Endodermal cell (in vitro differentiated cells): ENCODE measurements around the gene CHD2. TPM values are rescaled to one million over a fixed set of nuclear protein-coding genes. Genes with fewer than 3 reads are reported as not detected.

Experiments
- DNase-seq: peaks from one replicate; pipeline ENCODE4 v3.0.0-alpha.2; 2017
- H3K27ac ChIP-seq: 2 replicates; pipeline ENCODE4 v1.5.1; 2013; ENCODE audit warnings: mild to moderate bottlenecking, low read depth, low read length, moderate library complexity
- H3K27me3 ChIP-seq: 2 replicates; pipeline ENCODE4 v1.6.1; 2013; ENCODE audit warnings: mild to moderate bottlenecking, low read length, moderate library complexity; ENCODE audit not compliant: insufficient read depth, control insufficient read depth, poor library complexity, severe bottlenecking
- H3K36me3 ChIP-seq: 2 replicates; pipeline ENCODE4 v1.7.0; 2013; ENCODE audit warnings: mild to moderate bottlenecking, low read length, moderate library complexity; ENCODE audit not compliant: control insufficient read depth, insufficient read depth
- H3K4me1 ChIP-seq: one replicate; pipeline ENCODE4 v1.7.0; 2013; ENCODE audit warnings: low read length; ENCODE audit not compliant: control insufficient read depth, insufficient read depth
- H3K4me3 ChIP-seq: 2 replicates; pipeline ENCODE4 v1.5.1; 2013; ENCODE audit warnings: mild to moderate bottlenecking, low read length, moderate library complexity
- H3K9ac ChIP-seq: 2 replicates; pipeline ENCODE4 v1.6.1; 2013; ENCODE audit warnings: mild to moderate bottlenecking, low read length, moderate library complexity; ENCODE audit not compliant: poor library complexity, severe bottlenecking; ENCODE audit errors: extremely low read depth
- H3K9me3 ChIP-seq: 2 replicates; pipeline ENCODE4 v1.6.1; 2013; ENCODE audit warnings: mild to moderate bottlenecking, low read length, moderate library complexity; ENCODE audit not compliant: control insufficient read depth
- H3K27ac Mint-ChIP-seq: 2 replicates; pipeline ENCODE4 v1.8.0; 2020; ENCODE audit warnings: mixed read lengths
- H3K27me3 Mint-ChIP-seq: 2 replicates; pipeline ENCODE4 v1.8.0; 2021; ENCODE audit warnings: mild to moderate bottlenecking, mixed read lengths; ENCODE audit not compliant: insufficient read depth
- H3K36me3 Mint-ChIP-seq: 2 replicates; pipeline ENCODE4 v1.8.0; 2020; ENCODE audit warnings: low read depth, mixed read lengths
- H3K4me1 Mint-ChIP-seq: 2 replicates; pipeline ENCODE4 v1.8.0; 2020; ENCODE audit warnings: mixed read lengths
- H3K4me3 Mint-ChIP-seq: 2 replicates; pipeline ENCODE4 v1.8.0; 2020; ENCODE audit warnings: mild to moderate bottlenecking, moderate library complexity, mixed read lengths
- H3K9me3 Mint-ChIP-seq: 2 replicates; pipeline ENCODE4 v1.8.0; 2020; ENCODE audit warnings: mild to moderate bottlenecking, mixed read lengths
- CTCF ChIP-seq: fragments of 200-600 bp; sonication (generic); conservative IDR thresholded peaks from 2 replicates; pipeline ENCODE4 v1.5.0; 2021; ENCODE audit warnings: antibody characterized with exemption, mild to moderate bottlenecking
- WGBS, 2 experiments: methylation state at CpG; one replicate each; pipeline versions ENCODE4 v1.1.5 to v1.1.7; 2013; ENCODE audit warnings: missing lambda C conversion rate in 2 of 2, mixed read lengths in 1 of 2; ENCODE audit not compliant: insufficient coverage in 1 of 2, insufficient read length in 1 of 2; 5-methylcytosine and 5-hydroxymethylcytosine counted together
- total RNA-seq, 2 donors: library from RNA; stranded (reverse); fragmentation: NEBNext Ultra II Directional in 1 of 2; extraction: Animal tissue kit (Norgen Biotek cat#: 25700) in 1 of 2; gene quantifications; 2 replicates in 1 of 2; 3 replicates in 1 of 2; pipeline ENCODE4 v1.2.1, GENCODE V29; 2021

The CHD2 gene
- total RNA-seq, 2 donors from 2014 or later: 116 to 127 TPM

- Histone ChIP-seq H3K4me3 (no peak overlapping the region), H3K27me3 (no peaks in the 10 kb centered on the region), H3K9me3 (peaks cover 11% of the 10 kb centered on the region), H3K4me1 (peaks cover 10% of the 10 kb centered on the region), H3K27ac (no peak overlapping the region), H3K36me3 (peaks cover 94% of the 10 kb centered on the region), H3K9ac (no peak overlapping the region)
- Mint-ChIP-seq H3K27me3 (no peaks in the 10 kb centered on the region), H3K9me3 (no peaks in the 10 kb centered on the region), H3K27ac (no peak overlapping the region), H3K36me3 (peaks cover 82% of the 10 kb centered on the region), H3K4me3 (no peak overlapping the region), H3K4me1 (peaks cover 24% of the 10 kb centered on the region)
- no peak for DNase-seq
- 85% methylated on average over 2 of the region's 2 CpGs; no CpG with 5 or more reads in 1 of the 2 experiments for WGBS, 2 experiments
- peak; percentile 69 for TF ChIP-seq CTCF
Measured at GRCh38 chr15:92938387-92938786, 38.3 kb downstream of the CHD2 start.

GRCh38 chr15:92941668-92942067, 41.5 kb downstream of the CHD2 start:
- Histone ChIP-seq H3K9me3 (peaks cover 44% of the 10 kb centered on the region), H3K27me3 (no peaks in the 10 kb centered on the region), H3K4me3 (no peak overlapping the region), H3K36me3 (peaks cover 95% of the 10 kb centered on the region), H3K4me1 (peaks cover 3% of the 10 kb centered on the region), H3K9ac (no peak overlapping the region), H3K27ac (peak overlapping the region; percentile 9)
- WGBS, 2 experiments: 100% methylated on average over 1 of the region's 1 CpG; no CpG with 5 or more reads in 1 of the 2 experiments
- H3K4me3 Mint-ChIP-seq: no peak overlapping the region
- no peaks in the 10 kb centered on the region for H3K27me3 Mint-ChIP-seq
- no peak for DNase-seq
- no peak for TF ChIP-seq CTCF
- no peak overlapping the region for H3K27ac Mint-ChIP-seq
- H3K36me3 Mint-ChIP-seq: peaks cover 81% of the 10 kb centered on the region
- H3K4me1 Mint-ChIP-seq: peaks cover 7% of the 10 kb centered on the region
- peaks cover 7% of the 10 kb centered on the region for H3K9me3 Mint-ChIP-seq

- H3K9ac ChIP-seq: no peak overlapping the region
- H3K27ac Mint-ChIP-seq: no peak overlapping the region
Measured at GRCh38 chr15:92942706-92943105, 42.6 kb downstream of the CHD2 start.

More at GRCh38 chr15:92942706-92943105, 42.6 kb downstream of the CHD2 start:
- peaks cover 87% of the 10 kb centered on the region for H3K36me3 Mint-ChIP-seq
- H3K4me3 ChIP-seq: no peak overlapping the region
- H3K9me3 Mint-ChIP-seq: peaks cover 14% of the 10 kb centered on the region
- H3K4me1 ChIP-seq: no peaks in the 10 kb centered on the region
- H3K4me3 Mint-ChIP-seq: no peak overlapping the region
- 95 to 100% methylated on average over 1 to 3 of the region's 3 CpGs for WGBS, 2 experiments
- no peak overlapping the region for H3K27ac ChIP-seq
- peaks cover 95% of the 10 kb centered on the region for H3K36me3 ChIP-seq
- no peaks in the 10 kb centered on the region for H3K27me3 ChIP-seq
- H3K4me1 Mint-ChIP-seq: peaks cover 2% of the 10 kb centered on the region
- DNase-seq: no peak
- peak; percentile 51 for TF ChIP-seq CTCF
- peaks cover 54% of the 10 kb centered on the region for H3K9me3 ChIP-seq
- no peaks in the 10 kb centered on the region for H3K27me3 Mint-ChIP-seq
